ENCODE results near the gene NTN4. TPM values are rescaled to one million over a fixed set of nuclear protein-coding genes. Genes with fewer than 3 reads are reported as not detected.

NTN4 gene
- polyA plus RNA-seq, 1 of the 3 experiments (the other 2 are of a cell fraction), result 0.08 TPM

DNA sequence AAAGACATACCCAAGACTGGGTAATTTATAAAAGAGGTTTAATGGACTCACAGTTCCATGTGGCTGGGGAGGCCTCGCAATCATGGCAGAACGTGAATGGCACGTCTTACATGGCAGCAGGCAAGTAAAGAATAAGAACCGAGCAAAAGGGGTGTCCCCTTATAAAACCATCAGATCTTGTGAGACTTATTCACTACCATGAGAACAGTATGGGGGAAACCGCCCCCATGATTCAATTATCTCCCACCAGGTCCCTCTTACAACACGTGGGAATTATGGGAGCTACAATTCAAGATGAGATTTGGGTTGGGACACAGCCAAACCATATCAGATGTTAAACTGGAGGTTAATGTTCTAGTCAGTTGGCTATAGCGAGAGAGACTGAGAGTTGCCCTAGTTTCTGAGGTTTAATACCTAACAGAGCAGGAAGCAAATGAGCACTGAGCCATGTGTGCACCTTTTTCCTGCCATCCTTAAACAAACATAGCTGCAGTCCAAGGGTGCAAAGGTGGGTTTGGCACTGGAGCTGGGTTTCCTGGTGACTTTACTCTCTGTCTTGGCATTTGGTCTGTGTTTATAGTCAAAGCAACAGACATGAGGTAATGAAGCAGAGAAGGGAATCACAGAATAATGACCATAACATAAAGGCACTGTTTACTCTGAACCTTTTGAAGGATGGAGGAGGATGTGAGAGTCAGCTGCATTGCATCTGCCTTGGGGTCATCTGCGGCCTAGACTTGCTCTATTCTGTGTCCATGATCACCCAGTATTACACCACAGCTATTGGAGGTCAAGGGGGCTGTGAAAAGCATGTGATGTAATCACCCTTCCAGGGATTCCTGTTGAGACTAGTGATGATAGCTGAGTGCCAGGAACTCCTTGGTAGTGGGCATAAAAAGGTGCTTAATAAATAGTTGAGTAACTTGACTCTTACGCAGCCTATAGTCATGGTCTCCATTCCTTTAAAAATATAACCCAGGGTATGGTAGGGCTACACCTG lies 155.6 kb downstream of the NTN4 start:
- H3F3A ChIP-seq (replicated peaks; ENCODE audit: insufficient read depth), result no peaks in the 10 kb centered on the region
- H3K4me2 ChIP-seq, result no peak overlapping the region
- H4K20me1 ChIP-seq (ENCODE audit: insufficient read depth), result no peaks in the 10 kb centered on the region
- H3K79me2 ChIP-seq (ENCODE audit: insufficient read depth), result no peaks in the 10 kb centered on the region
- H3K4me1 ChIP-seq (ENCODE audit: control insufficient read depth in 1 of 2, insufficient read depth in 2 of 2, low read depth in 1 of 2, low read length in 1 of 2), result peaks cover 0 to 4% of the 10 kb centered on the region in 2 experiments; a peak in 1 of 4 replicates
- no peak for DNase-seq
- no peak overlapping the region for H3K4me3 ChIP-seq (ENCODE audit: low read depth in 2 of 2, low read length in 1 of 2)
- H3K27me3 ChIP-seq (ENCODE audit: insufficient read depth), result no peaks in the 10 kb centered on the region
- no peak overlapping the region for H3K27ac ChIP-seq (ENCODE audit: low read depth in 2 of 2, low read length in 1 of 2)
- TF ChIP-seq RCOR1 (IDR thresholded peaks at IDR 0.05; ENCODE audit: low read length) (no peak), TCF12 (IDR thresholded peaks at IDR 0.05) (no peak)
- TF ChIP-seq, protein P1, sequence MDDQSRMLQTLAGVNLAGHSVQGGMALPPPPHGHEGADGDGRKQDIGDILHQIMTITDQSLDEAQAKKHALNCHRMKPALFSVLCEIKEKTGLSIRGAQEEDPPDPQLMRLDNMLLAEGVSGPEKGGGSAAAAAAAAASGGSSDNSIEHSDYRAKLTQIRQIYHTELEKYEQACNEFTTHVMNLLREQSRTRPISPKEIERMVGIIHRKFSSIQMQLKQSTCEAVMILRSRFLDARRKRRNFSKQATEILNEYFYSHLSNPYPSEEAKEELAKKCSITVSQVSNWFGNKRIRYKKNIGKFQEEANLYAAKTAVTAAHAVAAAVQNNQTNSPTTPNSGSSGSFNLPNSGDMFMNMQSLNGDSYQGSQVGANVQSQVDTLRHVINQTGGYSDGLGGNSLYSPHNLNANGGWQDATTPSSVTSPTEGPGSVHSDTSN (IDR thresholded peaks at IDR 0.05), result no peak
- ChIA-PET POLR2A (no interaction called here), CTCF (interaction anchor here (1.0 to 2.0 kb wide), 4 partner anchors 11 to 180 kb away, joined by 3 to 5 read pairs (median 4); no protein-coding TSS in a partner anchor)
- no peaks in the 10 kb centered on the region for H3K36me3 ChIP-seq (replicated peaks in 1 of 2; ENCODE audit: control insufficient read depth in 1 of 2, insufficient read depth in 2 of 2, low read length in 1 of 2)
- no peak overlapping the region for H2AFZ ChIP-seq (ENCODE audit: low read depth)
- H3K9me2 ChIP-seq, result no peaks in the 10 kb centered on the region
- no peak overlapping the region for H3K9ac ChIP-seq
- 53% methylated on average over 9 of the region's 9 CpGs for WGBS (ENCODE audit: low lambda C conversion rate)
- H3K9me3 ChIP-seq, result no peaks in the 10 kb centered on the region

DNA sequence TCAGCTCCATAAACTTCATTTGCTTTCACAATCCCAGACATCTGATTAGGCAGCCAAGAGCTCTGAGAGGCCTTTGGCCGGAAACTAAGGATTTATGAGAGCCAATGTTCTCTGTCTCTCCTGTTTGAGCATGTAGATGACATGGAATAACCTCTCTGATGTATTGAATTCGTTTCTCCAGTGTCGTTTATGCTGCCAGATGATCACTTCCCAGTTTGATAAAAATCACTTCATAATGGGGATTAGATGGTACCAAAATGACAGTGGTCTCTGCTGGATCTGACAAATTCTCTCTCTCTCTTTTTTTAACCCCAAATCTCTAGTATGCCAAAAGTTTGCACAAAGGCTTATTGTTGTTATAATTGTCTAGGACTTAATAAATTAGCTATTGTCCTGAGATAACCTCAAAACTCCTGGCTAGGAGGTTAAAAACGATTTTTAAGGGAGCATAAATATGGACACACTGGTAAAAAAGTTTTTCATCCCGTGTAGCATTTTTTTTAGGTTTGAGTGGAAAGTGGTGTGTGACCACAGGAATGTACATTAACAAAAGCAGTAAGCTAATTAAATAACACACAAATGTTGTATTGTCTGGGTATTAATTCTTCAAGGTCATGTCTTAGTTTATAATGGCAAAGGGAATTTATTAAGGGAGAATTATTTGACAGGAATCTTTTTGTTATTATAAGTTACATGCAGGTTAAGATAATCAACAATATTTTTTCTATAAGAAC lies 156.7 kb downstream of the NTN4 start:
- H3K4me1 ChIP-seq (ENCODE audit: control insufficient read depth in 1 of 2, insufficient read depth in 2 of 2, low read depth in 1 of 2, low read length in 1 of 2), result peaks cover 0 to 4% of the 10 kb centered on the region in 2 experiments; a peak in 1 of 4 replicates
- WGBS (ENCODE audit: low lambda C conversion rate), result 29% methylated on average over 5 of the region's 5 CpGs
- TF ChIP-seq RFX5 (IDR thresholded peaks at IDR 0.05; ENCODE audit: low read length), result no peak
- no peak for TF ChIP-seq GABPA (IDR thresholded peaks at IDR 0.05; ENCODE audit: low read depth)
- TF ChIP-seq GATA2 (CRISPR knock-in tag; IDR thresholded peaks at IDR 0.05), result no peak
- no peak for TF ChIP-seq EZH2phosphoT487 (IDR thresholded peaks at IDR 0.05; ENCODE audit: borderline replicate concordance, low read depth)
- TF ChIP-seq FOSL2 (IDR thresholded peaks at IDR 0.05; ENCODE audit: borderline replicate concordance, low read depth), result no peak
- TF ChIP-seq, protein P1 (IDR thresholded peaks at IDR 0.05), result no peak
- TF ChIP-seq FOXJ3 (CRISPR knock-in tag; IDR thresholded peaks at IDR 0.05), result no peak
- TF ChIP-seq JUND (IDR thresholded peaks at IDR 0.05), result no peak
- TF ChIP-seq TEAD4 (IDR thresholded peaks at IDR 0.05; ENCODE audit: borderline replicate concordance, insufficient read depth), result no peak
- H3K9ac ChIP-seq, result no peak overlapping the region
- no peak overlapping the region for H2AFZ ChIP-seq (ENCODE audit: low read depth)
- no peaks in the 10 kb centered on the region for H3K27me3 ChIP-seq (ENCODE audit: insufficient read depth)
- no peaks in the 10 kb centered on the region for H3K9me2 ChIP-seq
- no peak for DNase-seq
- ChIA-PET CTCF (interaction anchor here (1.2 to 2.0 kb wide), 3 partner anchors 10 to 181 kb away, joined by 4 to 5 read pairs (median 5); no protein-coding TSS in a partner anchor), POLR2A (no interaction called here)
- H3K4me3 ChIP-seq (ENCODE audit: low read depth in 2 of 2, low read length in 1 of 2), result no peak overlapping the region
- H4K20me1 ChIP-seq (ENCODE audit: insufficient read depth), result no peaks in the 10 kb centered on the region
- no peak overlapping the region for H3K4me2 ChIP-seq
- no peaks in the 10 kb centered on the region for H3F3A ChIP-seq (replicated peaks; ENCODE audit: insufficient read depth)
- no peaks in the 10 kb centered on the region for H3K79me2 ChIP-seq (ENCODE audit: insufficient read depth)
- H3K9me3 ChIP-seq, result no peaks in the 10 kb centered on the region
- H3K36me3 ChIP-seq (replicated peaks in 1 of 2; ENCODE audit: control insufficient read depth in 1 of 2, insufficient read depth in 2 of 2, low read length in 1 of 2), result no peaks in the 10 kb centered on the region
- H3K27ac ChIP-seq (ENCODE audit: low read depth in 2 of 2, low read length in 1 of 2), result no peak overlapping the region
